GM06990 (cell line): ENCODE measurements around the gene ODF4.
"Not testable (repeated sequence)": the region's sequence is repeated elsewhere in the genome, so short reads cannot be mapped to it uniquely, and the experiment has no call there.

Experiments used
- DNase-seq: peaks from one replicate; pipeline ENCODE4 v3.0.0-alpha.2; 2011; ENCODE audit not compliant: insufficient read length; ENCODE audit errors: extremely low read depth
- H3K27me3 ChIP-seq: replicated peaks from 2 replicates; pipeline ENCODE4 v1.6.0; 2011; ENCODE audit warnings: low read length; ENCODE audit not compliant: control insufficient read depth, insufficient read depth
- H3K36me3 ChIP-seq: 2 replicates; pipeline ENCODE4 v1.5.1; 2011; ENCODE audit warnings: low read length; ENCODE audit not compliant: control insufficient read depth, insufficient read depth
- H3K4me3 ChIP-seq: replicated peaks from 2 replicates; pipeline ENCODE4 v1.5.1; 2011; ENCODE audit warnings: low read depth, mild to moderate bottlenecking, control low read depth, low read length
- TF ChIP-seq, protein P1 (sequence below): IDR thresholded peaks from 2 replicates; pipeline ENCODE4 v1.5.1; 2011; ENCODE audit warnings: low read length, control low read depth, mild to moderate bottlenecking, inconsistent platforms; ENCODE audit not compliant: insufficient read depth, poor library complexity, severe bottlenecking

Gene ODF4

DNA sequence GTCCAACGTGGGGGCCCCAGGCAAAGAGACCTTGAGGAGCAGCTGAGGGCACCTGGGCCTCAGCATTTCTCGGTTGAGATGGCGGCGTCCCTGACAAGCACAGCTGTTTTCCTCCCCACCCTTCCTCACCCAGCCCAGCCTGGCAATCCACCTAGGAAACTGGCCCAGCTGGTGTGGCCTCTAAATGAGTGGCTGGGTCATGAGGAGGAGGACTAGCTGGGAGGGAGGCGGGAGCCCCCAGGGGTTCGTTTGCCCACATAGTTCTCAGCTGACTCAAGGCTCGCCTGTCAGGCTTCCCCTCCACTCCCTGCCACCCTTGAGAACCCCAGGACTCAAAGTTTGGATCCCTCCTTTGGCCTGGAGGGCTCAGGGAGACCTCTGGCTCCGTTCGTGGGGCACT lies 52.1 kb downstream of the ODF4 start:
- TF ChIP-seq, protein P1, sequence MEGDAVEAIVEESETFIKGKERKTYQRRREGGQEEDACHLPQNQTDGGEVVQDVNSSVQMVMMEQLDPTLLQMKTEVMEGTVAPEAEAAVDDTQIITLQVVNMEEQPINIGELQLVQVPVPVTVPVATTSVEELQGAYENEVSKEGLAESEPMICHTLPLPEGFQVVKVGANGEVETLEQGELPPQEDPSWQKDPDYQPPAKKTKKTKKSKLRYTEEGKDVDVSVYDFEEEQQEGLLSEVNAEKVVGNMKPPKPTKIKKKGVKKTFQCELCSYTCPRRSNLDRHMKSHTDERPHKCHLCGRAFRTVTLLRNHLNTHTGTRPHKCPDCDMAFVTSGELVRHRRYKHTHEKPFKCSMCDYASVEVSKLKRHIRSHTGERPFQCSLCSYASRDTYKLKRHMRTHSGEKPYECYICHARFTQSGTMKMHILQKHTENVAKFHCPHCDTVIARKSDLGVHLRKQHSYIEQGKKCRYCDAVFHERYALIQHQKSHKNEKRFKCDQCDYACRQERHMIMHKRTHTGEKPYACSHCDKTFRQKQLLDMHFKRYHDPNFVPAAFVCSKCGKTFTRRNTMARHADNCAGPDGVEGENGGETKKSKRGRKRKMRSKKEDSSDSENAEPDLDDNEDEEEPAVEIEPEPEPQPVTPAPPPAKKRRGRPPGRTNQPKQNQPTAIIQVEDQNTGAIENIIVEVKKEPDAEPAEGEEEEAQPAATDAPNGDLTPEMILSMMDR = no peak
- H3K36me3 ChIP-seq = no peaks in the 10 kb centered on the region
- no peaks in the 10 kb centered on the region for H3K27me3 ChIP-seq
- DNase-seq = no peak
- H3K4me3 ChIP-seq = no peak overlapping the region

GRCh38 chr17:8392274-8392673 lies 52.6 kb downstream of the ODF4 start:
- H3K4me3 ChIP-seq = no peak overlapping the region
- no peaks in the 10 kb centered on the region for H3K27me3 ChIP-seq
- TF ChIP-seq, protein P1 = no peak
- no peak for DNase-seq
- H3K36me3 ChIP-seq = no peaks in the 10 kb centered on the region

- DNase-seq = no peak
- Histone ChIP-seq H3K36me3 (no peaks in the 10 kb centered on the region), H3K27me3 (no peaks in the 10 kb centered on the region), H3K4me3 (no peak overlapping the region)
- TF ChIP-seq, protein P1 = no peak
Observed at GRCh38 chr17:8392674-8393469, 53.2 kb downstream of the ODF4 start.

DNA sequence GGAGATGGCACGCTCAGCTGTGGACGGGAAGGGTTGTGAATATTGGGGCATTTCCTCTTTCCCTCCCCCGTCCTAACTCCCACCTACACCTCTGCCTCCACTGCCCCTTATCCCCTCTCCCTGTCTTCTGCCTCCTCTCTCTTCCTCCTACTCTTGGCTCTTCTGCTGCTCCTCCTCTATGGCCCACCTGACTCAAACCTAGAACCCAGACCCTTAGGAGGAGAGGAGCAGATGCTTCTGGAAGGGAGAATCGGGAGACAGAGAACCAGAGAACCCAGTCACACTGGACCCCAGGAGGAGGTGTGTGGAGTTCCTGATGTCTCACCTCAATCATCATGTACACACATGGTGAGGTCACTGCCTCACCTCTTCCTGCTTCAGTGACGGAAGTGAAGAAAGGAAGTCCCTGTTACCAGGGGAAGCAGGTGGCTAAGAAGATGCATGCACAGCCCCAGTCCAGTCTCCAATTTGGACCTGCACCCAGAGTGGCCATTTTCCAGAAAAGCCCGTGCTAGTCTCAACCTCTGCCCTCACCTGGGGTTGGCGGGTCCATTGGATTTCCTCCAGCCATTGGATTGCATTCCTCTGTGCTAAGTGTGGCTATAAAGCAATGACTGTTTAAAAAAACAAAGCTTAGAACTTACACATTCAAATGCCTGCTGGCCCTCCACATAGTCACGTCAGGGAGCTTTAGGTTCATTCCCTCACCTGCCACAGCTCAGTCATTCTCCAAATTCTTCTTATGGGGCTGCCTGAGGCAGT lies 54.0 kb downstream of the ODF4 start:
- no peaks in the 10 kb centered on the region for H3K36me3 ChIP-seq
- no peaks in the 10 kb centered on the region for H3K27me3 ChIP-seq
- no peak overlapping the region for H3K4me3 ChIP-seq
- no peak for DNase-seq
- TF ChIP-seq, protein P1 = no peak

- H3K36me3 ChIP-seq, H3K27me3 ChIP-seq, H3K4me3 ChIP-seq, DNase-seq: not testable (repeated sequence)
Observed at GRCh38 chr17:8394497-8394896, 54.9 kb downstream of the ODF4 start.
